NCI-H1436 (cell line): ENCODE data around the gene TPRX1.
"Not testable (repeated sequence)": the region's sequence is repeated elsewhere in the genome, so short reads cannot be mapped to it uniquely, and the experiment has no call there.

Experiments used
- DNase-seq: peaks from one replicate; lab custom pipeline; 2025; lab: John Stamatoyannopoulos, UW

Gene TPRX1

GRCh38 chr19:47801270-47801669 lies 3.1 kb downstream of the TPRX1 start:
- DNase-seq = no peak

- DNase-seq = no peak
These were observed 5.5 kb downstream of the TPRX1 start for GRCh38 chr19:47798904-47799266.

GRCh38 chr19:47797996-47798903 lies 6.1 kb downstream of the TPRX1 start:
- DNase-seq = no peak

- DNase-seq = no peak
These were observed 7.6 kb downstream of the TPRX1 start for GRCh38 chr19:47796785-47797184.

- DNase-seq = no peak
These were observed 9.8 kb downstream of the TPRX1 start for GRCh38 chr19:47794526-47794925.

- no peak for DNase-seq
These were observed 11.7 kb downstream of the TPRX1 start for GRCh38 chr19:47792616-47793015.

- peak; percentile 80 for DNase-seq
These were observed 13.9 kb downstream of the TPRX1 start for GRCh38 chr19:47790398-47790814.

- not testable (repeated sequence) for DNase-seq
These were observed 14.5 kb downstream of the TPRX1 start for GRCh38 chr19:47789811-47790210.

- DNase-seq = not testable (repeated sequence)
These were observed 17.0 kb downstream of the TPRX1 start for GRCh38 chr19:47787307-47787706.

- no peak for DNase-seq
These were observed 17.8 kb downstream of the TPRX1 start for GRCh38 chr19:47786566-47786965.

GRCh38 chr19:47781590-47782262 lies 22.6 kb downstream of the TPRX1 start:
- no peak for DNase-seq

- no peak for DNase-seq
These were observed 24.2 kb downstream of the TPRX1 start for GRCh38 chr19:47780215-47780551.

- peak; percentile 14 for DNase-seq
These were observed 24.7 kb downstream of the TPRX1 start for GRCh38 chr19:47779524-47780214.

- peak; percentile 6 for DNase-seq
These were observed 25.4 kb downstream of the TPRX1 start for GRCh38 chr19:47778954-47779351.

- peak; percentile 94 for DNase-seq
These were observed 26.1 kb downstream of the TPRX1 start, which contains the start of gene SELENOW for GRCh38 chr19:47778049-47778953. Gene SELENOW (plus strand): TSS chr19:47778703. CDS start chr19:47778786, 83 bp downstream.

- DNase-seq = not testable (repeated sequence)
These were observed 26.9 kb downstream of the TPRX1 start for GRCh38 chr19:47777245-47778048.

GRCh38 chr19:47776568-47776967 lies 27.8 kb downstream of the TPRX1 start:
- DNase-seq = peak; percentile 94

GRCh38 chr19:47771291-47771690 lies 33.1 kb downstream of the TPRX1 start:
- DNase-seq = not testable (repeated sequence)

- DNase-seq = no peak
These were observed 34.8 kb downstream of the TPRX1 start for GRCh38 chr19:47769534-47769933.

GRCh38 chr19:47768604-47769003 lies 35.7 kb downstream of the TPRX1 start:
- no peak for DNase-seq

- no peak for DNase-seq
These were observed 37.0 kb downstream of the TPRX1 start for GRCh38 chr19:47767349-47767748.
